PC-3 (cell line): ENCODE data around the gene POM121. TPM values are rescaled to one million over a fixed set of nuclear protein-coding genes. Genes with fewer than 3 reads are reported as not detected.
"Not testable (repeated sequence)": the region's sequence is repeated elsewhere in the genome, so short reads cannot be mapped to it uniquely, and the experiment has no call there.

ENCODE experiments used
- ATAC-seq: fragments of 200-7000 bp; cut with Tn5 transposase; 2 replicates; pipeline ENCODE4 v1.9.1; 2020; ENCODE audit warnings: mild to moderate bottlenecking, moderate library complexity
- BruUV-seq: library from RNA; stranded (reverse); fragments of 400-500 nt; replicated peaks from 2 replicates; lab custom pipeline; 2021; lab: Mats Ljungman, UMichigan
- CTCF ChIA-PET: fragments of 300-600 bp; sonication (Branson Sonifier 250); formaldehyde crosslinking; loops from one replicate; lab custom pipeline; 2022; ENCODE audit warnings: antibody characterized with exemption; lab: Charles Lee
- POLR2A ChIA-PET: fragments of 300-600 bp; sonication (Branson Sonifier 250); formaldehyde crosslinking; loops from one replicate; lab custom pipeline; 2022; ENCODE audit warnings: antibody characterized with exemption; ENCODE audit not compliant: unreplicated experiment; lab: Charles Lee
- DNase-seq: peaks from one replicate; pipeline ENCODE4 v3.0.0-alpha.2; 2015
- H2AFZ ChIP-seq: fragments of 300-600 bp; sonication (generic); 2 replicates; pipeline ENCODE4 v1.6.0; 2016; ENCODE audit warnings: antibody characterized with exemption, low read length
- H3F3A ChIP-seq: fragments of 300-600 bp; sonication (generic); one replicate; pipeline ENCODE4 v1.6.0; 2017; ENCODE audit warnings: antibody characterized with exemption, low read length, control low read depth, mild to moderate bottlenecking; ENCODE audit not compliant: unreplicated experiment
- H3K27ac ChIP-seq: fragments of 300-600 bp; sonication (generic); 2 replicates; pipeline ENCODE4 v1.5.1; 2016; ENCODE audit warnings: mild to moderate bottlenecking, low read length
- H3K27me3 ChIP-seq: fragments of 300-600 bp; sonication (generic); 2 replicates; pipeline ENCODE4 v1.6.1; 2016; ENCODE audit warnings: low read length, mixed read lengths
- H3K36me3 ChIP-seq: fragments of 300-600 bp; sonication (generic); 2 replicates; pipeline ENCODE4 v1.6.1; 2016; ENCODE audit warnings: low read depth, mixed run types, low read length, mixed read lengths
- H3K4me1 ChIP-seq: fragments of 300-600 bp; sonication (generic); 2 replicates; pipeline ENCODE4 v1.5.1; 2016; ENCODE audit warnings: low read length; ENCODE audit not compliant: insufficient read depth
- H3K4me2 ChIP-seq: fragments of 300-600 bp; sonication (generic); 2 replicates; pipeline ENCODE4 v1.6.0; 2016; ENCODE audit warnings: low read length
- H3K4me3 ChIP-seq: fragments of 300-600 bp; sonication (generic); 2 replicates; pipeline ENCODE4 v1.5.1; 2016; ENCODE audit warnings: mild to moderate bottlenecking, low read length, mixed read lengths
- H3K79me2 ChIP-seq: fragments of 300-600 bp; sonication (generic); 2 replicates; pipeline ENCODE4 v1.6.1; 2017; ENCODE audit warnings: low read length, mixed read lengths
- H3K9ac ChIP-seq: fragments of 300-600 bp; sonication (generic); 2 replicates; pipeline ENCODE4 v1.6.0; 2016; ENCODE audit warnings: mild to moderate bottlenecking, low read length
- H3K9me2 ChIP-seq: fragments of 300-600 bp; sonication (generic); replicated peaks from 2 replicates; pipeline ENCODE4 v1.6.1; 2016; ENCODE audit warnings: mixed run types, low read length, mixed read lengths
- H3K9me3 ChIP-seq: fragments of 300-600 bp; sonication (generic); 2 replicates; pipeline ENCODE4 v1.6.1; 2016; ENCODE audit warnings: low read length, mixed read lengths
- H4K20me1 ChIP-seq: fragments of 300-600 bp; sonication (generic); 2 replicates; pipeline ENCODE4 v1.6.1; 2016; ENCODE audit warnings: low read length, mixed read lengths
- intact Hi-C: fragments of 100-400 bp; cut with micrococcal nuclease; formaldehyde crosslinking; loops from 2 replicates; pipeline ENCODE4 v1.9.0; 2023
- total RNA-seq: library from RNA; depleted of rRNA; stranded (reverse); fragments of >200 nt; gene quantifications from 2 replicates; pipeline ENCODE4 v1.2.3, GENCODE V29; 2014

Gene POM121
- total RNA-seq, 1 experiment from 2014 or later: 13.1 TPM

- CTCF ChIA-PET, H3F3A ChIP-seq: not testable (repeated sequence)
- peaks cover 31% of the 10 kb centered on the region for H3K79me2 ChIP-seq
These were observed 3.3 kb downstream of the POM121 start for GRCh38 chr7:72928216-72928615.

DNA sequence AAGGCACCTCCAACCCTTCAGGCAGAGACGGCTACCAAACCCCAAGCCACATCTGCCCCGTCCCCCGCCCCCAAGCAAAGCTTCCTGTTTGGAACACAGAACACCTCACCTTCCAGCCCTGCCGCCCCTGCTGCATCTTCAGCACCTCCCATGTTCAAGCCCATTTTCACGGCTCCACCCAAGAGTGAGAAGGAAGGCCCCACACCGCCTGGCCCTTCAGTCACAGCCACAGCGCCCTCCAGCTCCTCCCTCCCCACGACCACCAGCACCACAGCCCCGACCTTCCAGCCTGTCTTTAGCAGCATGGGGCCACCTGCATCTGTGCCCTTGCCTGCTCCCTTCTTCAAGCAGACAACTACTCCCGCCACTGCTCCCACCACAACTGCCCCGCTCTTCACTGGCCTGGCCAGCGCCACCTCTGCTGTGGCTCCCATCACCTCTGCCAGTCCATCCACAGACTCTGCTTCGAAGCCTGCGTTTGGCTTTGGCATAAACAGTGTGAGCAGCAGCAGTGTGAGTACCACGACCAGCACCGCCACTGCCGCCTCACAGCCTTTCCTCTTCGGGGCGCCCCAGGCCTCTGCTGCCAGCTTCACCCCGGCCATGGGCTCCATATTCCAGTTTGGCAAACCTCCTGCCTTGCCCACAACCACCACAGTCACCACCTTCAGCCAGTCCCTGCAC lies 17.3 kb downstream of the POM121 start:
- TSS peak; percentile 34 for BruUV-seq

More at GRCh38 chr7:72928216-72928615, 3.3 kb downstream of the POM121 start:
- H3K9ac ChIP-seq, H3K27ac ChIP-seq, H4K20me1 ChIP-seq, H3K4me2 ChIP-seq, ATAC-seq, POLR2A ChIA-PET, H3K9me2 ChIP-seq, BruUV-seq, H3K9me3 ChIP-seq, DNase-seq, H2AFZ ChIP-seq, H3K27me3 ChIP-seq, H3K4me3 ChIP-seq, intact Hi-C loops, H3K4me1 ChIP-seq: not testable (repeated sequence)
- H3K36me3 ChIP-seq: peaks cover 34% of the 10 kb centered on the region

DNA sequence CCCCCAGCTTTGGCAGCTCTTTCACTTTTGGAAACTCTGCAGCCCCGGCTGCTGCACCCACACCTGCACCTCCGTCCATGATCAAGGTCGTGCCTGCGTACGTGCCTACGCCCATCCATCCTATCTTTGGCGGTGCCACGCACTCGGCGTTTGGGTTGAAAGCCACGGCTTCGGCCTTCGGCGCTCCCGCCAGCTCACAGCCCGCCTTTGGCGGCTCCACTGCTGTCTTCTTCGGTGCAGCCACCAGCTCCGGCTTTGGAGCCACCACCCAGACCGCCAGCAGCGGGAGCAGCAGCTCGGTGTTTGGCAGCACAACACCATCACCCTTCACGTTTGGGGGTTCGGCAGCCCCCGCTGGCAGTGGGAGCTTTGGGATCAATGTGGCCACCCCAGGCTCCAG lies 18.1 kb downstream of the POM121 start:
- H3F3A ChIP-seq, H3K27ac ChIP-seq, H3K9me2 ChIP-seq, H2AFZ ChIP-seq, BruUV-seq, H4K20me1 ChIP-seq, H3K27me3 ChIP-seq, H3K4me2 ChIP-seq, H3K4me1 ChIP-seq, intact Hi-C loops, H3K79me2 ChIP-seq, POLR2A ChIA-PET, H3K36me3 ChIP-seq, H3K4me3 ChIP-seq, CTCF ChIA-PET, DNase-seq, ATAC-seq, H3K9me3 ChIP-seq, H3K9ac ChIP-seq: not testable (repeated sequence)

More for the DNA sequence above, 17.3 kb downstream of the POM121 start:
- intact Hi-C loops, H3K27me3 ChIP-seq, H3K9me2 ChIP-seq, H3K27ac ChIP-seq, POLR2A ChIA-PET, ATAC-seq, H3K4me3 ChIP-seq, H3K9me3 ChIP-seq, H3K36me3 ChIP-seq, H3F3A ChIP-seq, H3K9ac ChIP-seq, H4K20me1 ChIP-seq, DNase-seq, H3K4me1 ChIP-seq, H3K79me2 ChIP-seq, CTCF ChIA-PET, H2AFZ ChIP-seq, H3K4me2 ChIP-seq: not testable (repeated sequence)

GRCh38 chr7:72944937-72945336 lies 20.0 kb downstream of the POM121 start:
- CTCF ChIA-PET, intact Hi-C loops, H3K27me3 ChIP-seq, H2AFZ ChIP-seq, H3K9me3 ChIP-seq, H3K9ac ChIP-seq, H3K9me2 ChIP-seq, H3K4me3 ChIP-seq, POLR2A ChIA-PET, H4K20me1 ChIP-seq, H3K4me2 ChIP-seq, DNase-seq, ATAC-seq, BruUV-seq, H3K27ac ChIP-seq, H3F3A ChIP-seq, H3K36me3 ChIP-seq, H3K79me2 ChIP-seq, H3K4me1 ChIP-seq: not testable (repeated sequence)

DNA sequence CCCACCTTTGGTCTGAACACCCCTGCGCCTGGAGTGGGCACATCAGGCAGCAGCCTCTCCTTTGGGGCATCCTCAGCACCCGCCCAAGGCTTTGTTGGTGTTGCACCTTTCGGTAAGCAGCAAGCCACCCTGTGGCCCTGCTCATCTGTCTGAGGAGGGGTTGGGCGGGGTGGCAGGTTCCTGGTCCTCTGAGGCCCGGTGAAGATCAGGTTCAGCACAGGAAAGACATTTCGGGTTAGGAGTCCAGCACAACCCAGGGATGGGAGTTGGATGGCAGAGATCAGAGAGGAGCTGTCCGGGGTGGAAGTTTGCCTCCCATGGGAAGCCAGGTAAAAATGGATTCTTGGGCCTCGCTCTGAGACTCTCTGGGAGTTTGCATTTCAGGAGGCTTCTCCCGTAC lies 20.7 kb downstream of the POM121 start:
- H3K4me2 ChIP-seq, BruUV-seq, H3K9me3 ChIP-seq, H3K9ac ChIP-seq, H3K36me3 ChIP-seq, H3K27ac ChIP-seq, H3K79me2 ChIP-seq, DNase-seq, POLR2A ChIA-PET, H3K4me3 ChIP-seq, ATAC-seq, H3F3A ChIP-seq, intact Hi-C loops, H2AFZ ChIP-seq, CTCF ChIA-PET, H4K20me1 ChIP-seq, H3K27me3 ChIP-seq, H3K4me1 ChIP-seq, H3K9me2 ChIP-seq: not testable (repeated sequence)
